ENCODE data around the gene COL15A1.

- TF ChIP-seq CTCF (IDR thresholded peaks at IDR 0.05): no peak
- TF ChIP-seq EZH2 (IDR thresholded peaks at IDR 0.05; ENCODE audit: borderline replicate concordance, insufficient read depth, low read depth, low read length, poor library complexity, severe bottlenecking): no peak
Observed at GRCh38 chr9:99004717-99005460, 61.2 kb downstream of the COL15A1 start.
